GM23338 (cell line): ENCODE results near the gene GRK5.

Experiments used
- CREB1 ChIP-seq: fragments of 250-450 bp; sonication (Bioruptor Pico); IDR thresholded peaks from 2 replicates; pipeline ENCODE4 v1.5.0; 2020; ENCODE audit warnings: low read depth, mild to moderate bottlenecking, moderate library complexity
- CTCF ChIP-seq, 2 experiments: fragments of 200-600 bp in 1 of 2; sonication (generic) in 1 of 2; conservative IDR thresholded peaks; 2 replicates each; pipeline versions ENCODE4 v1.5.1 to v1.6.1; 2016 to 2017; ENCODE audit warnings: antibody characterized with exemption in 2 of 2, low read depth in 2 of 2, mild to moderate bottlenecking in 2 of 2, moderate library complexity in 1 of 2
- EZH2 ChIP-seq: fragments of 200-600 bp; sonication (generic); IDR thresholded peaks from one replicate; pipeline ENCODE4 v1.8.0; 2017; ENCODE audit warnings: antibody characterized with exemption, mild to moderate bottlenecking, low read depth; ENCODE audit not compliant: unreplicated experiment
- TF ChIP-seq, protein P1 (sequence below): IDR thresholded peaks from 2 replicates; pipeline ENCODE4 v1.6.1; 2016; ENCODE audit warnings: antibody characterized with exemption

DNA sequence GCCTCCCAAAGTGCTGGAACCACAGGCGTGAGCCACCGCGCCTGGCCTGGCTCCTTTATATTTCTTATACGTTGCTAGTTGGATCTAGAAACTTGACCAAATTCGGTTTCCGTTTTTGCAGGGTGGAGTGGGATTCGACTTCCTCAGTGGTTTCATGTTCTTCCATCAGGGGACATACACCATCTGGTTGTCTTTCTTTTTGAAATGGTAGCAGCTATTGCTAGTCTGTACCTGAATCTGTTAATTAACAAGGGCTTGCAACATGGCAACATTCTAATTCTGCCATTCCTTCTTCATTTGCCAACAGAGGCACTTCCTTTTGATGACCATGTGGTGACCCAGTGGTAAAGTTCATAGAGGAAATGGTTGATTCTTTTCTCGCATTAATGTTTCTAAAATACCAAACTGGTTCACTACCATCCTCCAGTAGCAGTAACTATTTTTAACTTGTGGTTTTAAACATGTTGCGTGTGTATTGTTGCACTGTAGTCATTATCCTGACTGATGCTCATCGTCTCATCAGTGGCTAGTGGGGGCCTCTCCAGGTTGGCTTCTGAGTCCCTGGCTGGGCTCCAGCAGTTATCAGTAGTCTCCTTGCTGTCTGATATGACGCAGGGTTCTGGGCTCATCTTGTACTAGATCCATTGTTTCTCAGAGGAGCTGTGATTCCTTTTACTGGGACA, 175.9 kb downstream of the GRK5 start:
- TF ChIP-seq CTCF (conservative IDR thresholded peaks at IDR 0.05; ENCODE audit: low read depth in 2 of 2), result no peak
- TF ChIP-seq, protein P1, sequence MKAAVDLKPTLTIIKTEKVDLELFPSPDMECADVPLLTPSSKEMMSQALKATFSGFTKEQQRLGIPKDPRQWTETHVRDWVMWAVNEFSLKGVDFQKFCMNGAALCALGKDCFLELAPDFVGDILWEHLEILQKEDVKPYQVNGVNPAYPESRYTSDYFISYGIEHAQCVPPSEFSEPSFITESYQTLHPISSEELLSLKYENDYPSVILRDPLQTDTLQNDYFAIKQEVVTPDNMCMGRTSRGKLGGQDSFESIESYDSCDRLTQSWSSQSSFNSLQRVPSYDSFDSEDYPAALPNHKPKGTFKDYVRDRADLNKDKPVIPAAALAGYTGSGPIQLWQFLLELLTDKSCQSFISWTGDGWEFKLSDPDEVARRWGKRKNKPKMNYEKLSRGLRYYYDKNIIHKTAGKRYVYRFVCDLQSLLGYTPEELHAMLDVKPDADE, result no peak
- no peak for TF ChIP-seq EZH2
- no peak for TF ChIP-seq CREB1 (CRISPR knock-in tag)
